Stimulated activated CD8-positive, alpha-beta memory T cell treated with anti-CD3 and anti-CD28 coated beads, Interleukin-7, amount 100 ng/mL, for 24 hours (primary cell): ENCODE results near the gene PALLD.
"Not testable (repeated sequence)": the region's sequence is repeated elsewhere in the genome, so short reads cannot be mapped to it uniquely, and the experiment has no call there.

Experiments used
- DNase-seq: peaks from one replicate; pipeline ENCODE4 v3.0.0-alpha.2; 2020; ENCODE audit warnings: low read depth

The PALLD gene

GRCh38 chr4:168496834-168497233 lies at the start of gene PALLD:
Gene PALLD, plus strand, starts transcription at chr4:168497052.
- no peak for DNase-seq

GRCh38 chr4:168449063-168449462 lies 47.8 kb upstream of the PALLD start:
- not testable (repeated sequence) for DNase-seq

DNA sequence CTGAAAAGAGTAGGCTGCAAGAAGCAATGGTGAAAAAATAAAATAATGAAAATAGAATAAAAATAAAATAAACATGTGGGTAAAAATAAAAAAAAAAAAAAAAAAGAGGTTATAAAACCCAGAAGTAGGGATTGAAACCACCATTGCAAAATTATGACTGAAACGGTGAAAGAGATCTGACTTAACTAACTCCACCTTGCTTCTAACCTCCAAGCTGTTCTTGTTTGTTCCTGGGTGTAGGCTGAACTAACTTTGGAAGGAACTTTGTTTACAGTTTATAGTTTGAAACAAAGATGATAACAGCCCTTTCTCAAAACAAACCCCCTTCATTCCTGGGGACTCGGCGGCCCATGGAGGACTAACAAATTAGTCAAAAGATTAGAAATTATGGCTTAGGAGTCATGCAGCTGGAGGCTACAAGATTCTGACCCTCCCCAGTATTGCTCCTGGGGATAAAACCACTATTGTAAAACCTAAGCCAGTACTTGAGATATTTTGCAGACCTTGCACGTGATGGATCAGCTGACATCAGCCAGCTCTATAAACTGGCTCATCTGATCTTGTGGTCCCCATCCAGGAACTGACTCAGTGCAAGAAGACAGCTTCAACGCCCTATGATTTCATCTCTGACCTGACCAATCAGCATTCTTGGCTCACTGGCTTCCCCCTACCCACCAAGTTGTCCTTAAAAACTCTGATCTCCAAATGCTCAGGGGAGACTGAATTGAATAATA lies 47.0 kb upstream of the PALLD start:
- DNase-seq: no peak

DNA sequence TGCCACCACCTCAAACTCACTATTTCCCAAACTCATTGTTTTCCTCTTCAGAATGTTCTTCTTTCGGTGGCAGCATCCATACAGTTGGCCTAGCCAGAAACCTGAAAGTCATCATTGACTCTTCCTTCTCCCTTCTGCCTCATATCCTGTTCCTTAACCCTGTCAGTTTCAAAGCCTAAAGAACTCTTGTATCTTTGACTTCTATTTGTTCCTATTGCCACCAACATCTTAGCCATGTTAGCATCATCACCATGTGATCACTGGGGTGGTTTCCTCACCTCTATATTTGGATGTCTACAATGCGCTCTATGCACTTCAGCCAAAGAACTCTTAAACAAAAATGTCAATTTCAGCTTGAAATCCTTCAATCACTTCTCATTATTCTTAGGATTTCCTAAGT lies 45.5 kb upstream of the PALLD start:
- DNase-seq: no peak

GRCh38 chr4:168451744-168452390 lies 45.0 kb upstream of the PALLD start:
- no peak for DNase-seq

GRCh38 chr4:168453146-168453545 lies 43.7 kb upstream of the PALLD start:
- DNase-seq: no peak

DNA sequence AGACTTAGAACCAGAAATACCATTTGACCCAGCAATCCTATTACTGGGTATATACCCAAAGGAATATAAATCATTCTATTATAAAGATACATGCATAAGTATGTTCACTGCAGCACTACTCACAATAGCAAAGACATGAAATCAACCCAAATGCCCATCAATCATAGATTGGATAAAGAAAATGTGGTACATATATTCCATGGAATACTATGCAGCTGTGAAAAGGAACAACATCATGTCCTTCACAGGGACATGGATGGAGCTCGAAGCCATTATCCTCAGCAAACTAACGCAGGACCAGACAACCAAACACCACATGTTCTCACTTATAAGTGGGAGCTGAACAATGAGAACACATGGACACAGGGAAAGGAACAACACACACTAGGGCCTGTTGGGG lies 38.6 kb upstream of the PALLD start:
- DNase-seq: not testable (repeated sequence)

- no peak for DNase-seq
Measured at GRCh38 chr4:168461821-168462220, 35.0 kb upstream of the PALLD start.

GRCh38 chr4:168472920-168473319 lies 23.9 kb upstream of the PALLD start:
- DNase-seq: no peak

DNA sequence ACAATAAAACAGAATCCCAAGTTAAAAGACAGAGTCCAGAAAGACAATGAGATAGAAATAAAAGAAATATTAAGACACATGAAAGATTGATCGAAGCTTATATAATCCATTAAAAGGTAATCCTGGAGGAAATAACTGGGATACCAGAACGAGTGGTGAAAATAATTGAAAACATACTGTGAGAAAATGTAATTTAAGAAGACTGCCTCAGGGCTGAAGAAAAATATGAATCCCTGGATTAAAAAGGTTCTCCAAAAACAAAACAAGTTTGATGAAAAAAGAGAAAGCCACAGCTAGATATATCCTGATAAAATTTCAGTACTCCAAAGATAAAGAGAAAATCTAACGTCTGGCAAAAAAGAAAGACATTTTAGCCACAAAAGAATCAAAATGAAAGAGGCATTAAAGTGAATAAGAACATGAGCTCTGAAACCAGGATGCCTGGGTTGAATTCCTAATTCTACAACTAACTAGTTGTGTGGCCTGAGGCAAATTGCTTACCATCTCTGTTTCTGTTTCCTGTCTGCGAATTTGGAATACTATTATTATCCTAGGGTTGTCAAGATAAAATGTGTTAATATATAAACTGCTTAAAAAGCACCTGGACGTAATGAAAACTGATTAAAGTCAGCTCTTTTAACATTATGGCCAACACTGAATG lies 22.1 kb upstream of the PALLD start:
- no peak for DNase-seq

DNA sequence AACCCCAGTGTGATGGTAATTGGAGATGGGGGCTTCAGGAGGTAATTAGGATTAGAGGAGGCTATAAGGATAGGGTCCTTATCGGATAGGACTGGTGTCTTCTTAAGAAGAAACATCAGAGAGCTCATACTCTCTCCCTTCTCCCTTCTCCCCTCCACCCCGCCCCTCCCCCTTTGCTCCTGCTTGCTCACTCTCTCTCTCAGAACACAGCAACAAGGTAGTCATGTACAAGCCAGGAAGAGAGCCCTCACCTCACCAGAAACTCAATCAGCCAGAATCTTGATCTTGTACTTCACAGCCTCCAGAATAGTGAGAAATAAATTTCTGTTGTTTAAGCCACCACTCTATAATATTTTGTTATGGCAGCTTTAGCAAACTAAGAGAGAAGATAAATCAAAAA lies 21.1 kb upstream of the PALLD start:
- DNase-seq: no peak

DNA sequence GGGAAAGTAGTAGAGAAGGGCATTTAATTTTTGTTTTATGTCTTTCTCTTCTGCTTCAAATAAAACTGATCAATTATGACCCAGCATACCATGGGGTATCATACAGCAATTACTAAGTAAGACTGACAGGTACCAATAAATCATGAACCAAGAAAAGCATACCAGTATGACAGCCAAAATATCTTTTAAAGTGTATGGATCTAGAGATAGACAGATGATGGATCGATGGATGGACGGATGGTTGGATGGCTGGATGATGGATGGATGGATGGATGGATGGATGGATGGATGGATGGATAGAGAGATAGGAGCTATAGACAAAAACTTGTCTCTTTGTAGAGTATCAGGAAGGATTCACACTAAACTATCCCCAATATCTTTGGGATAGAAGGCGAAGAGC lies 18.0 kb upstream of the PALLD start:
- DNase-seq: no peak

DNA sequence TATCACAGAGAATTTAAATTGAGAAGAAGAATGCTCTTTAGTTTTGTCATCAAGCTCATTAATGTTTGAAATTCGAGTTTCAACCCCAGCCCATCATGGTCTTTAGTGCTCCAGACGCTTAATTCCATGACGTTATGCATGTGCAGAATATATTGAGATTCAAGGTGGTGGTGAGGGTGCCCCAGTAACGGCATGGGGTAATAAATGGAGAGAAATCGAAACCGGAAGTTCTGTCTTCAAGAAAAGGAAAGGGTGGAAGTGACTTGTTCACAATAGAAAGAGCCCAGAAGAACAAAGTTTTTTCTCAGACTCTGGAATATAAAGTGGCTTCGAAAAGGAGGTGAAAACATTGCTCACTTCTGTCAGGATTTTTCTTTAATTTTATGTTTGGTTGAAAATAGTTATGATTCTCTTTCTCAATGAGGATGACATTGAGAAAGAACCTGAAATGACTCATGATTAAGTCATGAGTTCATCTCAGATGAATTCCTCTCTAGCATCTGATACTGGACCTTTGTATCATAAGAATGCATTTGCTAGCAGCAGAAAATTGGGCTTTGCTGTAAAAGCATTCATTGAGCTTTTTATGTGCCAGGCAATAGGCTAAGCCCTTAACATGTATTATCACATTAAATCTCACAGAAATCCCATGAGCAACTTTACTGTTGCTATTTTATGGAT lies 15.8 kb upstream of the PALLD start:
- no peak for DNase-seq

DNA sequence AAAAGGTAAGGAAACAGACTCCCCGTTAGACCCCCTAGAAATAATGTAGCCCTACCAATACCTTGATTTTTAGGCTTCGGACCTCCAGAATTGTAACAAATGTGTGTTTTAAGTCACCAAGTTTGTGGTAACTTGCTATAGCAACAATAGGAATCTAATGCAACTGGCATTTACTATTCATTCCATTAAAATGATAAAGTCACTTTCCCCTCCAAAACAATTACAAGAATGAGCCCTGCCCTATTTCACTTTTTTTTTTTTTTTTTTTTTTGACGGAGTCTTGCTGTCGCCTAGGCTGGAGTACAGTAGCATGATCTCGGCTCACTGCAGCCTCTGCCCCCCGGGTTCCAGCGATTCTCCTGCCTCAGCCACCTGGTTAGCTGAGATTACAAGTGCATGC lies 13.0 kb upstream of the PALLD start:
- DNase-seq: no peak

- DNase-seq: no peak
Measured at GRCh38 chr4:168484626-168485025, 12.2 kb upstream of the PALLD start.

DNA sequence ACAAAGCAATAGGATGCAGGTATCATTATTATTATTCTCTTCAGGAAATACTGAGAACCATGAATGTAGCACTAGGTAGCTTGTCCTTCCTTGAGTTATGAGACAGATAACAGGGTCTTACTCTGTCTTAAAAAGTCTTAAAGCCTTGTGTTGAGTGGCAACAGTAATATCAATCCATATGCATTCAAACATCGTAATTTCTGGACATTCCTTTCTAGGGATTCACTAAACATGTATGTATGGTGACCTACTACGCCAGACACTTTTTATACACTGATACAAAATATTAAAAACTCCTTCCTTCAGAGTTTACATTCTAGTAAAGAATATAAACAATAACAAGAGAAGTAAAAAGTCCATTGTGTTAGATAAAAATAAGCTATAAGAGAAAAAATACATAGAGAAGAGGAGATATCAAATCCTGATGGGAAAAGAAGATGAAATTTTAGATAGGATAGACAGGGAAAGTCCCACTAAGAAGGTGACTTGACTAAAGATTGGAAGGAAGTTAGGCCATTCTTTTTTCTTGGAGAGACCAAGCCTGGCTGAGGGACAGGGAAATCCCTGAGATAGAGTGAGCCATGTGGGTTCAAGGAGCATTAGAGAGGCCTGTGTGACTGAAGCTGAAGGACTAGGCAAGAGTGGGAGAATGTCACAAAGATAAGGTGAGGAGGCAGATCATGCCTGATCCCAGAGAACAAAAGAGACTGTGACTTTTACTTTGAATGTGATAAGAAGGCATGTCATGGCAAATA lies 11.5 kb upstream of the PALLD start:
- no peak for DNase-seq

DNA sequence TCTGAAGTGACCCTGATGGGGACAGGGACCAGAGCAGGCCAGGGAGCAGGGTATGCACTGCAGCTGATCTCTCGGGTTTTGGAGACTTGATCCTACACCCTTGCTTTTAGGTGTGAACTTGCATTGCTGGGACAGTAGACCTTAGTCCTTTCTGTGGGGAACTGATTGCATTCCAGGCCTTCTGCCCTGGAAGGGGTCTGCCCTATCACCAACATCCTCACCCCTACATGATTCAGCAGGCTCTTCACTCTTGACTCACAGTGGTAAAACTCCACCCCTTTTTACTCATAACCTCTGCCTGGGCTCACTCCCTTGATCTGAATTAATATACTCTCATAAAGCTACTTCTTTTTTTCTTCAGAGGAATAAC lies 10.0 kb upstream of the PALLD start:
- no peak for DNase-seq

GRCh38 chr4:168487282-168488035 lies 9.4 kb upstream of the PALLD start:
- DNase-seq: no peak

- no peak for DNase-seq
Measured at GRCh38 chr4:168488869-168489274, 8.0 kb upstream of the PALLD start.

DNA sequence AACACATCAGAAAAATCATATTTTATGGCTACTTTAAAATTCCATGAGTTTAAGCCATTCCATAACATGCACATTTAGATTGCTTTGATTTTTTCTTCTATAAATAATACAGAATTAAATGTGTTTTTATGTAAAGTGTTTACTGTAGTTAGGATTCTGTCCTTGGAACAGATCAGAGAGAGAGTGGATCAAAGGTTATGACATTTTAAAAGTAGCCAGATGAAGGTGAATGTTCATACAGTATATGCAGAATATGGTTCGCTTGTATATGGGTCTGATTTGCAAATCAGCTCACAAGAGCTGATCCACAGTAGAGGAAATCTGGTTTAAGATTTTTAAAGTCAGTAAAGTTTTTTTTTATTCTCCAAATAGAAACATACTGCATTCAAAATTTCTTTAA lies 7.2 kb upstream of the PALLD start:
- no peak for DNase-seq

DNA sequence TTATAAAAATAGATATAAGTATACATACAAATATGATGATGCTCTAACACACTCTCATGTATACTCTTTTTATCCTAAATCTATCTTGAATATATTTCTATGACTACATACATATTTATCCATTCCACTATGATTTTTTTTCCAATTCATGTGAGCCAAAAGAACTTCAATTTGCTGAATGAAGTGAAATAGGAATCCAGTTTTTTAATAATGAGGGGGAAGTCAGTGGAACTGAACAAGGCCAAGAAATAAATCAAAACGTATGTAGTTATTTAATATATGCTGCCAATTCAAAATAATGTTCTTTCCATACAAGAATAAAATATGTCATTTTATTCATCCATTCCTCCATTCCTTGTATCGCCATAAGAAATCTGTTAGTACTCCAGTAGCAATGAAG lies 6.1 kb upstream of the PALLD start:
- no peak for DNase-seq
